Endothelial cell of umbilical vein (primary cell): Measurements from ENCODE around the gene SH3BGRL3. TPM values are rescaled to one million over a fixed set of nuclear protein-coding genes. Genes with fewer than 3 reads are reported as not detected.

Experiments used
- BruUV-seq: library from RNA; stranded (reverse); fragments of 400-500 nt; replicated peaks from 2 replicates; lab custom pipeline; 2021; lab: Mats Ljungman, UMichigan
- CTCF ChIA-PET: fragments of 300-600, 350-600 bp; sonication (Branson Sonifier 250); formaldehyde crosslinking; loops from one replicate; lab custom pipeline; 2021; ENCODE audit warnings: antibody characterized with exemption, inconsistent platforms; lab: Charles Lee
- POLR2A ChIA-PET: fragments of 300-600, 350-600 bp; sonication (Branson Sonifier 250); formaldehyde crosslinking; loops from one replicate; lab custom pipeline; 2021; ENCODE audit warnings: antibody characterized with exemption, inconsistent platforms; lab: Charles Lee
- DNase-seq: peaks from one replicate; pipeline ENCODE4 v3.0.0-alpha.2; 2011; ENCODE audit warnings: low read depth, low spot score
- FAIRE-seq: peaks from 2 replicates; lab custom pipeline; 2011; peaks lifted over from hg19 to GRCh38; lab: Jason Lieb, UNC
- H2AFZ ChIP-seq: 2 replicates; pipeline ENCODE4 v1.6.0; 2012; ENCODE audit warnings: low read depth, low read length, control low read depth, inconsistent platforms
- H3K27ac ChIP-seq: 2 replicates; pipeline ENCODE4 v1.5.1; 2011; ENCODE audit warnings: low read depth, mild to moderate bottlenecking, control low read depth, low read length, moderate library complexity; ENCODE audit not compliant: insufficient read depth
- H3K27me3 ChIP-seq, 2 experiments: 2 replicates each; pipeline versions ENCODE4 v1.6.0 to v1.6.1; 2011; ENCODE audit warnings: low read length in 2 of 2, mixed read lengths in 1 of 2; ENCODE audit not compliant: control insufficient read depth in 2 of 2, insufficient read depth in 2 of 2
- H3K36me3 ChIP-seq, 2 experiments: 2 replicates in 1 of 2; 3 replicates in 1 of 2; pipeline ENCODE4 v1.5.1; 2011; ENCODE audit warnings: low read length in 2 of 2, mild to moderate bottlenecking in 1 of 2, moderate library complexity in 1 of 2; ENCODE audit not compliant: control insufficient read depth in 2 of 2, insufficient read depth in 2 of 2; ENCODE audit errors: extremely low read depth in 1 of 2
- H3K4me1 ChIP-seq: 3 replicates; pipeline ENCODE4 v1.5.1; 2011; ENCODE audit warnings: mild to moderate bottlenecking, low read length; ENCODE audit not compliant: control insufficient read depth, insufficient read depth; ENCODE audit errors: extremely low read depth
- H3K4me2 ChIP-seq: 2 replicates; pipeline ENCODE4 v1.6.1; 2011; ENCODE audit warnings: low read length, control low read depth, mixed read lengths; ENCODE audit not compliant: insufficient read depth
- H3K4me3 ChIP-seq, 3 experiments: fragments of 200-600 bp in 1 of 3; sonication (generic), shearing (Covaris generic) in 1 of 3; replicated peaks in 1 of 3; 2 replicates each; pipeline ENCODE4 v1.5.1; 2011 to 2016; ENCODE audit warnings: control low read depth in 3 of 3, low read length in 3 of 3, mild to moderate bottlenecking in 2 of 3, inconsistent platforms in 1 of 3, low read depth in 1 of 3, moderate library complexity in 1 of 3; ENCODE audit not compliant: insufficient read depth in 1 of 3
- H3K79me2 ChIP-seq: 2 replicates; pipeline ENCODE4 v1.6.0; 2012; ENCODE audit warnings: low read length, inconsistent platforms; ENCODE audit not compliant: control insufficient read depth, insufficient read depth
- H3K9ac ChIP-seq: replicated peaks from 2 replicates; pipeline ENCODE3; 2011; ENCODE audit warnings: low read length, control low read depth; ENCODE audit not compliant: insufficient read depth; ENCODE audit errors: extremely low read depth
- H3K9me1 ChIP-seq: replicated peaks from 3 replicates; pipeline ENCODE4 v1.6.0; 2011; ENCODE audit warnings: mild to moderate bottlenecking, low read length; ENCODE audit not compliant: control insufficient read depth, insufficient read depth; ENCODE audit errors: extremely low read depth
- H3K9me3 ChIP-seq: replicated peaks from 2 replicates; pipeline ENCODE4 v1.5.1; 2012; ENCODE audit warnings: low read length, inconsistent platforms; ENCODE audit not compliant: control insufficient read depth, insufficient read depth
- H4K20me1 ChIP-seq: replicated peaks from 2 replicates; pipeline ENCODE3; 2011; ENCODE audit warnings: mild to moderate bottlenecking, low read length; ENCODE audit not compliant: control insufficient read depth, insufficient read depth; ENCODE audit errors: extremely low read depth
- EZH2 ChIP-seq: IDR thresholded peaks from 2 replicates; pipeline ENCODE4 v1.6.1; 2012; ENCODE audit warnings: borderline replicate concordance, low read depth, mild to moderate bottlenecking, moderate library complexity, low read length, inconsistent platforms; ENCODE audit not compliant: severe bottlenecking
- FOS ChIP-seq: IDR thresholded peaks from 2 replicates; pipeline ENCODE4 v1.6.1; 2011; ENCODE audit warnings: mild to moderate bottlenecking, low read length, moderate library complexity, borderline replicate concordance; ENCODE audit not compliant: insufficient read depth
- GATA2 ChIP-seq: IDR thresholded peaks from 2 replicates; pipeline ENCODE4 v1.7.0; 2011; ENCODE audit warnings: low read depth, mild to moderate bottlenecking, moderate library complexity, mixed read lengths, low read length; ENCODE audit not compliant: insufficient read length, insufficient read depth
- JUN ChIP-seq: IDR thresholded peaks from 2 replicates; pipeline ENCODE4 v1.6.1; 2011; ENCODE audit warnings: borderline replicate concordance, low read depth; ENCODE audit not compliant: insufficient read length, insufficient read depth
- MYC ChIP-seq: IDR thresholded peaks from one replicate; pipeline ENCODE4 v1.6.1; 2011; ENCODE audit warnings: mild to moderate bottlenecking, low read depth, low read length
- POLR2A ChIP-seq: IDR thresholded peaks from 2 replicates; pipeline ENCODE4 v1.6.1; 2012; ENCODE audit warnings: low read depth, mild to moderate bottlenecking, control low read depth, low read length
- POLR2AphosphoS5 ChIP-seq: IDR thresholded peaks from 2 replicates; pipeline ENCODE4 v1.6.1; 2012; ENCODE audit warnings: low read depth, mild to moderate bottlenecking, control low read depth, low read length, moderate library complexity; ENCODE audit not compliant: insufficient read depth
- dilution Hi-C: fragments of 300-500 bp; cut with MboI; formaldehyde crosslinking; loops from one replicate; pipeline ENCODE4 v1.15.0; 2019; ENCODE audit warnings: low sequenced_read_pairs; ENCODE audit not compliant: extremely low pct_ligation_motif_present
- intact Hi-C: fragments of 100-400 bp; cut with micrococcal nuclease; formaldehyde crosslinking; loops from one replicate; pipeline ENCODE4 v1.10.0; 2022
- polyA plus RNA-seq, 4 experiments: library from polyadenylated mRNA; depleted of rRNA in 3 of 4; stranded (reverse) in 3 of 4; unstranded in 1 of 4; fragments of >200 nt; gene quantifications; 2 replicates each; pipeline versions ENCODE4 v1.2.1 to v1.2.3, GENCODE V29; 2011 to 2012; ENCODE audit warnings: missing spikeins in 1 of 4
- total RNA-seq: library from RNA; stranded (reverse); gene quantifications from 2 replicates; pipeline ENCODE4 v1.2.3, GENCODE V29; 2021
- TF ChIP-seq, protein P1 (sequence below), 2 donors: IDR thresholded peaks; 1 replicate in 1 of 2; 2 replicates in 1 of 2; pipeline ENCODE4 v1.5.1; 2011; ENCODE audit warnings: low read length in 2 of 2, mild to moderate bottlenecking in 2 of 2, moderate library complexity in 2 of 2, control low read depth in 1 of 2, inconsistent platforms in 1 of 2, low read depth in 1 of 2; ENCODE audit not compliant: insufficient read depth in 1 of 2; ENCODE audit errors: extremely low read depth in 1 of 2
- TF ChIP-seq, protein P2 (sequence below): IDR thresholded peaks from 2 replicates; pipeline ENCODE4 v1.6.1; 2011; ENCODE audit not compliant: insufficient read depth, insufficient read length

Gene SH3BGRL3
- total and polyA plus RNA-seq, 2 donors (not counting 3 experiments of a cell fraction or from before 2014, with no cell fraction given), result 233 to 344 TPM

DNA sequence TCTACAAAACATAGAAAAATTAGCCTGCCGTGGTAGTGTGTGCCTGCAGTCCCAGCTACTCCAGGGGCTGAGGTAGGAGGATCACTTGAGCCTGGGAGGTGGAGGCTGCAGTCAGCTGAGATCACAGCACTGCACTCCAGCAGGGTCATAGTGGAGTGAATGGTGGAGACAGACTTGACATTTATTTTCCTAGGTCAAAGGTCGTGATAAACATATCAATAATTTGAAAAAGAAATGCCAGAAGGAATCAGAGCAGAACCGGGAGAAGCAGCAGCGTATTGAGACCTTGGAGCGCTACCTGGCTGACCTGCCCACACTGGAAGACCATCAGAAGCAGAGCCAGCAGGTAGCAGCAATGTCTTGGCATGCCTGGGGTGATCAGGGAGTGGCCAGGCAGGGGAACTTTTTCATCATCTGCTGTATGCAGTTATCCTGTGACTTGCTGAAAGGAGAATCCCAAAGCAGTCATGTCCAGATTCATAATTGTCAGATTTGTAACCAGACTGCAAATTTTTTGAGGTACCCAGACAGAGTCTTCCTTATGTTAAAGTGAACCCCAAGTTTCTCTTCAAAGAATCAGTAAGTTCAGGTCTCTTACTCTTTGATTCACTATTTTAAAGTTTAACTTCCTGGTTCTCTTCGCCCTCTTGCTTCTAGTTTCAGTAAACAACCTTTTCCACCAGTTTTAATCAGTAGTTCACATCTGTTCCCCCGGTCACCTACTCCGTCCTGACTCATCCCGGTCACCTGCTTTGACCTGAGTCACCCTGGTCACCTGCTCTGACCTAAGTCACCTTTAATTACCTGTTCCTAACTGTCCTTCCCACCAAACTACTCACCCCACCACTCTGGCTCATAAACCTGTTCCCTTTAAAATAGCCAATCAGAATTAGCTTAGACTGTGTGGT lies 11.3 kb upstream of the SH3BGRL3 start:
- Histone ChIP-seq H3K36me3 (peaks cover 4 to 6% of the 10 kb centered on the region in 2 experiments), H2AFZ (no peak overlapping the region), H3K9me3 (no peaks in the 10 kb centered on the region), H3K9me1 (no peaks in the 10 kb centered on the region), H3K27ac (no peak overlapping the region), H3K27me3 (no peaks in the 10 kb centered on the region), H3K9ac (no peak overlapping the region), H3K4me3 (no peak overlapping the region), H3K4me2 (no peak overlapping the region), H3K4me1 (no peaks in the 10 kb centered on the region), H3K79me2 (no peaks in the 10 kb centered on the region), H4K20me1 (no peaks in the 10 kb centered on the region)
- DNase-seq (no peak), FAIRE-seq (no peak)
- ChIA-PET CTCF (no interaction called here), POLR2A (no interaction called here)
- TF ChIP-seq JUN (no peak), GATA2 (no peak), EZH2 (no peak), MYC (no peak), POLR2A (no peak), FOS (no peak), POLR2AphosphoS5 (no peak)
- TF ChIP-seq, protein P1, sequence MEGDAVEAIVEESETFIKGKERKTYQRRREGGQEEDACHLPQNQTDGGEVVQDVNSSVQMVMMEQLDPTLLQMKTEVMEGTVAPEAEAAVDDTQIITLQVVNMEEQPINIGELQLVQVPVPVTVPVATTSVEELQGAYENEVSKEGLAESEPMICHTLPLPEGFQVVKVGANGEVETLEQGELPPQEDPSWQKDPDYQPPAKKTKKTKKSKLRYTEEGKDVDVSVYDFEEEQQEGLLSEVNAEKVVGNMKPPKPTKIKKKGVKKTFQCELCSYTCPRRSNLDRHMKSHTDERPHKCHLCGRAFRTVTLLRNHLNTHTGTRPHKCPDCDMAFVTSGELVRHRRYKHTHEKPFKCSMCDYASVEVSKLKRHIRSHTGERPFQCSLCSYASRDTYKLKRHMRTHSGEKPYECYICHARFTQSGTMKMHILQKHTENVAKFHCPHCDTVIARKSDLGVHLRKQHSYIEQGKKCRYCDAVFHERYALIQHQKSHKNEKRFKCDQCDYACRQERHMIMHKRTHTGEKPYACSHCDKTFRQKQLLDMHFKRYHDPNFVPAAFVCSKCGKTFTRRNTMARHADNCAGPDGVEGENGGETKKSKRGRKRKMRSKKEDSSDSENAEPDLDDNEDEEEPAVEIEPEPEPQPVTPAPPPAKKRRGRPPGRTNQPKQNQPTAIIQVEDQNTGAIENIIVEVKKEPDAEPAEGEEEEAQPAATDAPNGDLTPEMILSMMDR (IDR thresholded peaks at IDR 0.05; ENCODE audit: extremely low read depth in 1 of 2, insufficient read depth in 1 of 2, low read depth in 1 of 2, low read length in 2 of 2), result no peak
- TF ChIP-seq, protein P2, sequence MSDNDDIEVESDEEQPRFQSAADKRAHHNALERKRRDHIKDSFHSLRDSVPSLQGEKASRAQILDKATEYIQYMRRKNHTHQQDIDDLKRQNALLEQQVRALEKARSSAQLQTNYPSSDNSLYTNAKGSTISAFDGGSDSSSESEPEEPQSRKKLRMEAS, result no peak
- dilution Hi-C loops (no loop called here), intact Hi-C loops (no loop called here)
- BruUV-seq, result no TSS peak
